ENCODE results near the gene PEX1. TPM values are rescaled to one million over a fixed set of nuclear protein-coding genes. Genes with fewer than 3 reads are reported as not detected.
"Not testable (repeated sequence)": the region's sequence is repeated elsewhere in the genome, so short reads cannot be mapped to it uniquely, and the experiment has no call there.

Gene PEX1
- total RNA-seq, 1 experiment from 2014 or later: 20.2 TPM

DNA sequence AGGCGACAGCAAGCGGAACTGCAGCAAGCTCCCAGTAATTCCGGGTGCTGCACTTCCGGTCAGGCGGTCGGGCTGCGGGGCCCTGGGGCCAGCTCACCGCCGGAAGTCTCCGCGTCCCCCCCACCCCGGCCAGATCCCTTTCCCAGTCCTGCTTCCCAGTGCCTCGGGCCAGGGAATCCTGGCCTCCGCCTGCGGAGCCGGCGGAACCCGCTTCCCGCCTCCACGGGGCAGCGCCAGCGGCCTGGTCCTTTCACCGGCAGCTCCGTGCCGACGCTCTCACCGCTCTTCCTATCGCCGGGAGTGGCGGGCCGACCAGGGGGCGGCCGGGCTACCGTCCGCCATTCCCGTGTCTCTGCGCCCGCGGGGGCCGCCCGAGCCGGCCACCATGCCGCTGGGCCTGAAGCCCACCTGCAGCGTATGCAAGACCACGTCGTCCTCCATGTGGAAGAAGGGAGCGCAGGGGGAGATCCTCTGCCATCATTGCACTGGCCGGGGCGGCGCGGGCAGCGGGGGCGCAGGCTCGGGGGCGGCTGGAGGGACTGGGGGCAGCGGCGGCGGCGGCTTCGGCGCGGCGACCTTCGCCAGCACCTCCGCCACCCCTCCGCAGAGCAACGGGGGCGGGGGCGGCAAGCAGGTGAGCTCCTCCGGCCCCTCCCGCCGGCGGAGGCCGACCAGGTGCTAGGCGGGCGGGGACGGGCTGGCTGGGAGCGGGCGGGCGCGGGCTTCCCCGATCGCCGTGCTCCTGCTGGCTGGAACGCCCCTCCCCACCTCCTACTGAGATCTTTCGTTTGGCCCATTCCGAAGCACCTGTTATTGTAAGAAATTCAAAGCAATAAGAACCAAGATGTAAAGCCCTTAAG lies 80.7 kb downstream of the PEX1 start, which contains the start of gene GATAD1:
TSS of gene GATAD1 (plus strand) at position 138 of the 860 bp plus-strand sequence. CDS start at position 386, 248 bp downstream.
- Histone ChIP-seq H3K27ac (peak within 1 kb of the TSS; percentile 55), H2AFZ (peak within 1 kb of the TSS; percentile 97), H3K79me2 (ENCODE audit: low read depth) (peaks cover 9% of the 10 kb centered on the region), H3K27me3 (ENCODE audit: insufficient read depth, low read depth) (no peaks in the 10 kb centered on the region), H3K9me3 (ENCODE audit: insufficient read depth, low read depth) (no peaks in the 10 kb centered on the region), H3K9me2 (ENCODE audit: insufficient read depth) (no peaks in the 10 kb centered on the region), H3K4me3 (peak within 1 kb of the TSS; percentile 60), H4K20me1 (ENCODE audit: insufficient read depth) (no peaks in the 10 kb centered on the region), H3F3A (ENCODE audit: insufficient read depth, low read depth) (peaks cover 13% of the 10 kb centered on the region; the same call in 1 of the 2 replicates), H3K4me1 (replicated peaks; ENCODE audit: insufficient read depth) (peaks cover 9% of the 10 kb centered on the region), H3K4me2 (peak within 1 kb of the TSS; percentile 84), H3K36me3 (ENCODE audit: low read depth) (peaks cover 14% of the 10 kb centered on the region)
- POLR2A ChIA-PET (ENCODE audit: unreplicated experiment): interaction anchor here (0.6 to 1.2 kb wide), 8 partner anchors 14 to 618 kb away, joined by 4 to 38 read pairs (median 8); partner anchors contain the start of genes PEX1 and RBM48
- no TSS peak for BruUV-seq (replicated peaks)
- CTCF ChIA-PET: interaction anchor here (0.5 to 3.5 kb wide), 11 partner anchors 23 to 1358 kb away, joined by 3 to 18 read pairs (median 3); partner anchors contain the start of genes LRRD1, PEX1 and RBM48
- TF ChIP-seq, protein P1, sequence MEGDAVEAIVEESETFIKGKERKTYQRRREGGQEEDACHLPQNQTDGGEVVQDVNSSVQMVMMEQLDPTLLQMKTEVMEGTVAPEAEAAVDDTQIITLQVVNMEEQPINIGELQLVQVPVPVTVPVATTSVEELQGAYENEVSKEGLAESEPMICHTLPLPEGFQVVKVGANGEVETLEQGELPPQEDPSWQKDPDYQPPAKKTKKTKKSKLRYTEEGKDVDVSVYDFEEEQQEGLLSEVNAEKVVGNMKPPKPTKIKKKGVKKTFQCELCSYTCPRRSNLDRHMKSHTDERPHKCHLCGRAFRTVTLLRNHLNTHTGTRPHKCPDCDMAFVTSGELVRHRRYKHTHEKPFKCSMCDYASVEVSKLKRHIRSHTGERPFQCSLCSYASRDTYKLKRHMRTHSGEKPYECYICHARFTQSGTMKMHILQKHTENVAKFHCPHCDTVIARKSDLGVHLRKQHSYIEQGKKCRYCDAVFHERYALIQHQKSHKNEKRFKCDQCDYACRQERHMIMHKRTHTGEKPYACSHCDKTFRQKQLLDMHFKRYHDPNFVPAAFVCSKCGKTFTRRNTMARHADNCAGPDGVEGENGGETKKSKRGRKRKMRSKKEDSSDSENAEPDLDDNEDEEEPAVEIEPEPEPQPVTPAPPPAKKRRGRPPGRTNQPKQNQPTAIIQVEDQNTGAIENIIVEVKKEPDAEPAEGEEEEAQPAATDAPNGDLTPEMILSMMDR (conservative IDR thresholded peaks at IDR 0.05): peak; percentile 86; the same call in 1 of the 2 replicates
- no peak for TF ChIP-seq EZH2 (IDR thresholded peaks at IDR 0.05; ENCODE audit: low read depth)
- DNase-seq: peak; percentile 81 to 92
- intact Hi-C loops (cut with micrococcal nuclease; ENCODE audit: unreplicated experiment): loop anchor here (1.0 to 5.0 kb wide), 8 partner anchors 22 to 615 kb away; partner anchors contain the start of genes AKAP9, CYP51A1, LRRD1 and MTERF1

DNA sequence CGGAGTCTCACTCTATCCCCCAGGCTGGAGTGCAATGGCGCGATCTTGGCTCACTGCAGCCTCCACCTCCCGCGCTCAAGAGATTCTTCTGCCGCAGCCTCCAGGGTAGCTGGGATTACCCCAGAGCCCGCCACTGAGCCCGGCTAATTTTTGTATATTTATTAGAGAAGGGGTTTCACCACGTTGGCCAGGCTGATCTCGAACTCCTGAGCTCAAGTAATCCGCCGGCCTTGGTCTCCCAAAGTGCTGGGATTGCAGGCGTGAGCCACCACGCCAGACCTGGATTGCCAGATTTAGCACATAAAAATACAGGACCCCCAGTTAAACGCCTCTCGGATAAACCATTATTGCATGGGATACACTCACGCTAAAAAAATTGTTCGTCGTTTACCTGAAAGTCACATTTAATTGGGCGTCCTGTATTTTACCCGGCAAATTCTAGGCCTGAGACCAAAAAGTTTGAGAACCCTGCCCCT lies 81.4 kb downstream of the PEX1 start:
- H3K4me3 ChIP-seq: peak overlapping the region; percentile 60; the same call in 1 of the 2 replicates
- H4K20me1 ChIP-seq (ENCODE audit: insufficient read depth): no peaks in the 10 kb centered on the region
- no peak overlapping the region for H3K27ac ChIP-seq
- peak overlapping the region; percentile 74 for H2AFZ ChIP-seq
- H3K79me2 ChIP-seq (ENCODE audit: low read depth): peaks cover 9% of the 10 kb centered on the region
- peak overlapping the region; percentile 84 for H3K4me2 ChIP-seq
- ChIA-PET CTCF (interaction anchor here (0.5 to 3.5 kb wide), 8 partner anchors 22 to 268 kb away, joined by 3 to 18 read pairs (median 5); partner anchors contain the start of genes LRRD1, PEX1 and RBM48), POLR2A (ENCODE audit: unreplicated experiment) (interaction anchor here (0.7 to 1.1 kb wide), 2 partner anchors 14 to 22 kb away, joined by 5 to 9 read pairs; no protein-coding TSS in a partner anchor)
- peaks cover 13% of the 10 kb centered on the region for H3K36me3 ChIP-seq (ENCODE audit: low read depth)
- BruUV-seq (replicated peaks): TSS peak; percentile 55
- peaks cover 9% of the 10 kb centered on the region for H3K4me1 ChIP-seq (replicated peaks; ENCODE audit: insufficient read depth)
- intact Hi-C loops (cut with micrococcal nuclease; ENCODE audit: unreplicated experiment): loop anchor here (1.0 to 5.0 kb wide), 6 partner anchors 22 to 615 kb away; partner anchors contain the start of genes CYP51A1, MTERF1, PEX1 and RBM48
- no peaks in the 10 kb centered on the region for H3K27me3 ChIP-seq (ENCODE audit: insufficient read depth, low read depth)
- TF ChIP-seq EZH2 (IDR thresholded peaks at IDR 0.05; ENCODE audit: low read depth): no peak
- TF ChIP-seq, protein P1 (conservative IDR thresholded peaks at IDR 0.05): no peak; the same call in 1 of the 2 replicates
- no peak for DNase-seq
- H3K9me3 ChIP-seq (ENCODE audit: insufficient read depth, low read depth): no peaks in the 10 kb centered on the region
- peaks cover 13% of the 10 kb centered on the region; the same call in 1 of the 2 replicates for H3F3A ChIP-seq (ENCODE audit: insufficient read depth, low read depth)
- no peaks in the 10 kb centered on the region for H3K9me2 ChIP-seq (ENCODE audit: insufficient read depth)

DNA sequence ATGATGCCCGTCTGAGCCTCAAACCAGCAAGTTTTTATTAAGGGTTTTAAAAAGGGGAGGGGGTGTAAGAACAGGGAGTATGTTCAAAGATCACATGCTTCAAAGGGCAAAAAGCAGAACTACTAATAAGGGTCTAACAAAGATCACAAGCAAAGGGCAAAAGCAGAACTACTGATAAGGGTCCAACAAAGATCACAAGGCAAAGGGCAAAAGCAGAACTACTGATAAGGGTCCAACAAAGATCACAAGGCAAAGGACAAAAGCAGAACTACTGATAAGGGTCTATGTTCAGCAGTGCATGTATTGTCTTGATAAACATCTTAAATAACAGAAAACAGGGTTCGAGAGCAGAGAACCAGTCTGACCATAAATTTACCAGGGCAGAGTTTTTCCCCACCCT lies 85.6 kb downstream of the PEX1 start:
- H3K4me2 ChIP-seq; H3K9me2 ChIP-seq (ENCODE audit: insufficient read depth); POLR2A ChIA-PET (ENCODE audit: unreplicated experiment); H3K27me3 ChIP-seq (ENCODE audit: insufficient read depth, low read depth); intact Hi-C loops (cut with micrococcal nuclease; ENCODE audit: unreplicated experiment); H3K4me1 ChIP-seq (replicated peaks; ENCODE audit: insufficient read depth); BruUV-seq (replicated peaks); H3K4me3 ChIP-seq; H3F3A ChIP-seq (ENCODE audit: insufficient read depth, low read depth); H3K27ac ChIP-seq; DNase-seq; H2AFZ ChIP-seq; H3K79me2 ChIP-seq (ENCODE audit: low read depth); H3K36me3 ChIP-seq (ENCODE audit: low read depth); CTCF ChIA-PET; H3K9me3 ChIP-seq (ENCODE audit: insufficient read depth, low read depth); H4K20me1 ChIP-seq (ENCODE audit: insufficient read depth): not testable (repeated sequence)
